Lower leg skin (tissue), 4 donors: Measurements from ENCODE around the gene CAMK2D. TPM values are rescaled to one million over a fixed set of nuclear protein-coding genes. Genes with fewer than 3 reads are reported as not detected.

Experiments used
- DNase-seq, 2 donors: peaks; one replicate each; pipeline ENCODE4 v3.0.0-alpha.2; 2019; ENCODE audit warnings: low spot score in 2 of 2
- H3K4me3 ChIP-seq: fragments of 200-600 bp; sonication (generic); 2 replicates; pipeline ENCODE4 v1.5.1; 2017; ENCODE audit warnings: mild to moderate bottlenecking, low read depth; ENCODE audit not compliant: poor library complexity, severe bottlenecking
- POLR2A ChIP-seq, 2 donors: fragments of 450-650 bp; IDR thresholded peaks; one replicate each; pipeline ENCODE4 v1.6.1; 2016 to 2017; ENCODE audit warnings: antibody characterized with exemption in 2 of 2, mild to moderate bottlenecking in 1 of 2, moderate library complexity in 1 of 2
- WGBS, 2 donors: methylation state at CpG; one replicate each; pipeline ENCODE4 v1.1.5; 2018; 5-methylcytosine and 5-hydroxymethylcytosine counted together
- intact Hi-C: fragments of 100-400 bp; cut with DNase I; formaldehyde crosslinking; loops from one replicate; pipeline ENCODE4 v1.15.0; 2023; ENCODE audit warnings: low total_unique reads
- total RNA-seq, 4 donors: library from RNA; depleted of rRNA; stranded (reverse); fragments of >200 nt; gene quantifications; one replicate each; pipeline ENCODE4 v1.1.0, GENCODE V29; 2016
- TF ChIP-seq, protein P1 (sequence below), 3 donors: fragments of 450-650 bp; IDR thresholded peaks; one replicate each; pipeline ENCODE4 v1.5.1; 2016; ENCODE audit warnings: antibody characterized with exemption in 3 of 3, mild to moderate bottlenecking in 3 of 3, moderate library complexity in 2 of 3

Gene CAMK2D
- total RNA-seq, 4 donors from 2014 or later: 25.2 to 40.7 (median 32.7) TPM

DNA sequence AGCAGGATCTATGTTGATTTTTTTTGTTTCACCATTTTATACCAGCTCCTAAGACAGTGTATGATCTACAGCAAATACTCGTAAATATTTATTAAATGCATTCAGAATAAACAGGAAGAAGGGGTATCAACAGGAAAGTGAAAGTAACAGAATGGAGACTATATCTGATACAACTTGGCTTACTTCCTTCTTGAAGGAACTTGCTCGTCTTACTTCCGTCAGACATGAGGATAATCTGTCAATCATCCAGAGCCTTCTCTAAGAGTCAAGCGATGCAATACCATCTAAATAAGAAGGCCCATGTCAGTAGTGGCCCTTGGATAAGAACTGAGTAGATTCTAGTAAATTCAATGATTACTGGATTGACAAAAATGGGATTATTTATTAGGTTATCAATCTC is 84.2 kb downstream of the CAMK2D start:
- WGBS, 2 donors: 81 to 84% methylated on average over 4 of the region's 4 CpGs
- intact Hi-C loops: no loop called here
- TF ChIP-seq, protein P1, sequence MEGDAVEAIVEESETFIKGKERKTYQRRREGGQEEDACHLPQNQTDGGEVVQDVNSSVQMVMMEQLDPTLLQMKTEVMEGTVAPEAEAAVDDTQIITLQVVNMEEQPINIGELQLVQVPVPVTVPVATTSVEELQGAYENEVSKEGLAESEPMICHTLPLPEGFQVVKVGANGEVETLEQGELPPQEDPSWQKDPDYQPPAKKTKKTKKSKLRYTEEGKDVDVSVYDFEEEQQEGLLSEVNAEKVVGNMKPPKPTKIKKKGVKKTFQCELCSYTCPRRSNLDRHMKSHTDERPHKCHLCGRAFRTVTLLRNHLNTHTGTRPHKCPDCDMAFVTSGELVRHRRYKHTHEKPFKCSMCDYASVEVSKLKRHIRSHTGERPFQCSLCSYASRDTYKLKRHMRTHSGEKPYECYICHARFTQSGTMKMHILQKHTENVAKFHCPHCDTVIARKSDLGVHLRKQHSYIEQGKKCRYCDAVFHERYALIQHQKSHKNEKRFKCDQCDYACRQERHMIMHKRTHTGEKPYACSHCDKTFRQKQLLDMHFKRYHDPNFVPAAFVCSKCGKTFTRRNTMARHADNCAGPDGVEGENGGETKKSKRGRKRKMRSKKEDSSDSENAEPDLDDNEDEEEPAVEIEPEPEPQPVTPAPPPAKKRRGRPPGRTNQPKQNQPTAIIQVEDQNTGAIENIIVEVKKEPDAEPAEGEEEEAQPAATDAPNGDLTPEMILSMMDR (IDR thresholded peaks at IDR 0.05): no peak
- TF ChIP-seq POLR2A (IDR thresholded peaks at IDR 0.05): no peak
- no peak overlapping the region for H3K4me3 ChIP-seq
- DNase-seq: no peak

DNA sequence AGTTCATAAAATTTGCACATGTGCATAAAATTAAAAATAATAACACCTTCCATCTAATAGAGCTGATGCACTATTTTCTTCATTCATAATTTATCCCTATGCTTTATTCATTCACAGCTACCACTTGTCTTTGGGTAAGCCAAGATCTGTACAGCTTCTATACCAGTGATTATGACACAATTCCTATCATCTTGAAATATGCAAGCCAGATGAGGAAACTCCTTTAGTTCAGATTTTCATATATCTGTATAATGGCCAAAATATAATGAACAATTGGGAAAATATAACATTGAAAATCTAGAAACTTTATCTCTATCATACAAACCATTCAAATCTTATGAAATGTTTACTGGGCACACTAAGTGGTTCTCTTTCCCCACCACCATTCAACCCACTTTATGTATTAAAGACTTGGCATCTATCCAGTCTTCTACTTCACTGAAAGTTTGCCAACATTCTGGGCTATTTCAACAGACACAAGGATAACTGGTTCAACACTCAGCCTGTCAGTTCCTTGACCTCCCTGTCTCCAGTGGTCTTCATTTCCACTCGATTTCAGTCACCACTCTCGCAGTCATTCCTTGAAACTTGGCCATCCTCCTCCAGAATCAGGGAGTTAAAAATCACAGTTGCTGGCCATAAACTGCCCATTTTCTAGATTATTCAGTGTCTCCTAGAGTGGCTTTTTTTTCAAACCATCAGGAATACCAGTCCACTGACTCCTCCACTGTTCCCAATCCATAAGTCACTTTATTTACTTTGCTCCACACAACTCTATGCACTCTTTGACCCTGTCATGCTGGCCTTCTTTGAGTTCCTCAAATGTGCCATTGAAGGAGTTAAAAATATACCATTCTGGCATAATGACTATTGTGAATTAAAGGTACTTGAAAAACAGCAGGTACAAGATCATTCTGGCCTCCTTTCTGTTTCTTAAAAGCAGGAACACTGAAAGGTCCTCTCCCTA is 85.5 kb downstream of the CAMK2D start:
- H3K4me3 ChIP-seq: no peak overlapping the region
- TF ChIP-seq POLR2A (IDR thresholded peaks at IDR 0.05): no peak
- TF ChIP-seq, protein P1 (IDR thresholded peaks at IDR 0.05): no peak
- intact Hi-C loops: no loop called here
- 84 to 88% methylated on average over 2 of the region's 2 CpGs for WGBS, 2 donors
- DNase-seq: no peak

DNA sequence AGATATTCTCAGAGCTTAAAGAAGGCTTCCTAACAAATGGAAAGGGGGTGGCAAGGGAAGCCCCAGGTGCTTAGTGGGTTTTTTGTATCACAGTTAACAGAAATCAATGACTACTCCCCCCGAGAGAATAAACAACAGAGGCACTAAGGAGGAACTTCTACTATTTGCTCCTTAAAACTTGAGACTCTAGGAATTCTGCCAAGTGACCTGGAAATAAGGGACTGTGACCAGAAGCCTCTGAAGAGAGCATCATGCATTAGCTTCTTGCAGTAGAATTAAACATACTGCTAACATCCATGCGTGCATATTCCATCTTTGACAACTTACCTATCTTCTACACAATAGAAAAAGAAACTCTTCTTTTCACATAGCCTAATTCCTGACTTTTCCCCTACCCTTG is 86.8 kb downstream of the CAMK2D start:
- H3K4me3 ChIP-seq: no peak overlapping the region
- TF ChIP-seq, protein P1 (IDR thresholded peaks at IDR 0.05): no peak
- no peak for TF ChIP-seq POLR2A (IDR thresholded peaks at IDR 0.05)
- DNase-seq: no peak
- intact Hi-C loops: no loop called here
- WGBS, 2 donors: 74 to 87% methylated on average over 2 of the region's 2 CpGs

DNA sequence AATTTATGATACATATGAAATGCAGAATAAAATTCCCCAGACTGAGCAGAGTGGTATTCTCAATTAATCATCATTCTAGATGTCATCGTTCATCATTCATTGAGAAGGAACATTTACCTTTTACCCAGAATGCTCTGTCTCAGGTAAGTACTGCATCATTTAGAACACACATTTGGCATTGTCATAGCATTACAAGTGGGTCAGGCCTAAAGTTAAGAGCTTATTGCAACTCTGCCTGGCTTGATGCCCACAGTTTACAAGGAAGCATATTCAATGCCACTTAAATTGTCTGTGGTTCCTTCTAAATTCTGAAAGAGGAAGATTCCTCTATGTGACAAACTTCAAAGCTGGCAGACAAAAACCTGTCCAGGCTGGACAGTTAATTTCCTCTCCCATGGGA is 87.3 kb downstream of the CAMK2D start:
- WGBS, 2 donors: 89 to 90% methylated on average over 1 of the region's 1 CpG
- DNase-seq: no peak
- no peak overlapping the region for H3K4me3 ChIP-seq
- intact Hi-C loops: no loop called here
- TF ChIP-seq, protein P1 (IDR thresholded peaks at IDR 0.05): no peak
- no peak for TF ChIP-seq POLR2A (IDR thresholded peaks at IDR 0.05)

DNA sequence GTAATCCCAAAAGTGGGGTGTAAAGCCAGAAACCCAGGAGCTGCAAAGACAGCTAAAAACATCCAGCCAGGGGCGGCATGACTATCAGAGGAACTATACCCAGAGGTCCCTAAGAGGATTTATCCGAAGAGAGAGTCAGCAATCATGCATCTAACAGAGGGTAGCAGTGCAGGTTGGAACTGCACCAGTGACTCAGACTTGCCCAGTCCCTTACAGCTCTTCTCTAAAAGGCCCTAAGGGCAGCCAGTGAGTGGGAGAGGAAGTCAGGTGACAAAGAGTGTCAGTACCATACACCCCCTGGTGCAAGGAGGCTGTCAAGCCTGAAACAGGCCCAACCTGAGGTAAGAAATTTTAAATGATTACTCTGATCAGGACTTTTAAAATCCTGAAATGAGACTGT is 88.1 kb downstream of the CAMK2D start:
- intact Hi-C loops: no loop called here
- WGBS, 2 donors: 67 to 74% methylated on average over 2 of the region's 2 CpGs
- no peak overlapping the region for H3K4me3 ChIP-seq
- TF ChIP-seq, protein P1 (IDR thresholded peaks at IDR 0.05): no peak
- no peak for TF ChIP-seq POLR2A (IDR thresholded peaks at IDR 0.05)
- no peak for DNase-seq
